Measurements from ENCODE around the gene CCDC102A. TPM values are rescaled to one million over a fixed set of nuclear protein-coding genes. Genes with fewer than 3 reads are reported as not detected.

CCDC102A gene
- total RNA-seq, 1 donor: 15.1 TPM

DNA sequence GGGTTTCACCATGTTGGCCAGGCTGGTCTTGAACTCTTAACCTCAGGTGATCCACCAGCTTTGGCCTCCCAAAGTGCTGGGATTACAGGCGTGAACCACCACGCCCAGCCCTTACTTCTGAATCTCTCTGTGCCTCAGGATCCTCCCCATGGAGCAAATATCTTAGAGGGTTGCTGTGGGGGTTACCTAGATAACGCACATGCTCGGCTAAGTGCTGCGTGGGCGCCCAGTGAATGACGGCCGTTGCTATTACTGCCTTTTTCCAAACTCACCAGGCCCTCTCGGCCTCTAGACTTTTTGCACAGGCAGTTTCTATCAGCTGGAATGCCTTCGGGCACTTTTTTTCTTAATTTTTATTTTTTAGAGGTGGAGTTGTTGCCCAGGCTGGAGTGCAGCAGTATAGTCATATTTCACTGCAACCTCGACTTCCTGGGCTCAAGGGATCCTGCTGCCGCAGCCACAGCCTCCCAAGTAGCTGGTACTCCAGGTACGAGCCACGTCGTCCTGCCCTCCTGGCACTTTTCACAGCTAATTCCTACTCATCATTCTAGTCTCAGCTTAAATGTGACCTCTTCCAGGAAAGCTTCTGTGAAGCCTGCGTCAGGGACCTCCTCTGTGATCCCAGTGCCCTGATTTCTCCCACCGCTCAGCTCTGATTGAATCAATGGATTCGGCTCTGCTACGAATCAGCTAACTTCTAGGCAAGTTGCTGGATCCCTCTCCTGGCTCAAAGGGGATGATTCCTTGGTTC lies 8.6 kb downstream of the CCDC102A start:
- TF ChIP-seq, protein P1, sequence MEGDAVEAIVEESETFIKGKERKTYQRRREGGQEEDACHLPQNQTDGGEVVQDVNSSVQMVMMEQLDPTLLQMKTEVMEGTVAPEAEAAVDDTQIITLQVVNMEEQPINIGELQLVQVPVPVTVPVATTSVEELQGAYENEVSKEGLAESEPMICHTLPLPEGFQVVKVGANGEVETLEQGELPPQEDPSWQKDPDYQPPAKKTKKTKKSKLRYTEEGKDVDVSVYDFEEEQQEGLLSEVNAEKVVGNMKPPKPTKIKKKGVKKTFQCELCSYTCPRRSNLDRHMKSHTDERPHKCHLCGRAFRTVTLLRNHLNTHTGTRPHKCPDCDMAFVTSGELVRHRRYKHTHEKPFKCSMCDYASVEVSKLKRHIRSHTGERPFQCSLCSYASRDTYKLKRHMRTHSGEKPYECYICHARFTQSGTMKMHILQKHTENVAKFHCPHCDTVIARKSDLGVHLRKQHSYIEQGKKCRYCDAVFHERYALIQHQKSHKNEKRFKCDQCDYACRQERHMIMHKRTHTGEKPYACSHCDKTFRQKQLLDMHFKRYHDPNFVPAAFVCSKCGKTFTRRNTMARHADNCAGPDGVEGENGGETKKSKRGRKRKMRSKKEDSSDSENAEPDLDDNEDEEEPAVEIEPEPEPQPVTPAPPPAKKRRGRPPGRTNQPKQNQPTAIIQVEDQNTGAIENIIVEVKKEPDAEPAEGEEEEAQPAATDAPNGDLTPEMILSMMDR (IDR thresholded peaks at IDR 0.05; ENCODE audit: insufficient read depth, low read depth, low read length): no peak
- H3K4me3 ChIP-seq (ENCODE audit: low read depth, low read length): no peak overlapping the region
- no peak for DNase-seq (ENCODE audit: low read depth)

- no peak for DNase-seq (ENCODE audit: low read depth)
- H3K4me3 ChIP-seq (ENCODE audit: low read depth, low read length): no peak overlapping the region
- TF ChIP-seq, protein P1 (IDR thresholded peaks at IDR 0.05; ENCODE audit: insufficient read depth, low read depth, low read length): no peak
Observed at GRCh38 chr16:57527027-57527426, 9.3 kb downstream of the CCDC102A start.

GRCh38 chr16:57526498-57526897 lies 9.9 kb downstream of the CCDC102A start:
- no peak overlapping the region for H3K4me3 ChIP-seq (ENCODE audit: low read depth, low read length)
- DNase-seq (ENCODE audit: low read depth): no peak
- TF ChIP-seq, protein P1 (IDR thresholded peaks at IDR 0.05; ENCODE audit: insufficient read depth, low read depth, low read length): no peak

GRCh38 chr16:57525761-57526160 lies 10.6 kb downstream of the CCDC102A start:
- no peak for DNase-seq (ENCODE audit: low read depth)
- TF ChIP-seq, protein P1 (IDR thresholded peaks at IDR 0.05; ENCODE audit: insufficient read depth, low read depth, low read length): no peak
- H3K4me3 ChIP-seq (ENCODE audit: low read depth, low read length): no peak overlapping the region

GRCh38 chr16:57522960-57523359 lies 13.4 kb downstream of the CCDC102A start:
- H3K4me3 ChIP-seq (ENCODE audit: low read depth, low read length): no peak overlapping the region
- TF ChIP-seq, protein P1 (IDR thresholded peaks at IDR 0.05; ENCODE audit: insufficient read depth, low read depth, low read length): no peak
- no peak for DNase-seq (ENCODE audit: low read depth)

GRCh38 chr16:57519796-57520360 lies 16.5 kb downstream of the CCDC102A start:
- TF ChIP-seq, protein P1 (IDR thresholded peaks at IDR 0.05; ENCODE audit: insufficient read depth, low read depth, low read length): peak; percentile 97
- H3K4me3 ChIP-seq (ENCODE audit: low read depth, low read length): no peak overlapping the region
- peak; percentile 66 for DNase-seq (ENCODE audit: low read depth)
